Measurements from ENCODE around the gene LEKR1.

- TF ChIP-seq CTCF (IDR thresholded peaks at IDR 0.05; ENCODE audit: low read length) (no peak), EZH2 (optimal IDR thresholded peaks at IDR 0.05; ENCODE audit: low read depth, low read length) (no peak), EZH2phosphoT487 (IDR thresholded peaks at IDR 0.05; ENCODE audit: low read length) (no peak)
These were observed 217.6 kb downstream of the LEKR1 start for GRCh38 chr3:157043771-157044170.
